D721Med (cell line): ENCODE data around the gene LPAR1.

Experiments used
- DNase-seq: peaks from one replicate; pipeline ENCODE4 v3.0.0; 2011; ENCODE audit warnings: low spot score; ENCODE audit not compliant: insufficient read length
- FAIRE-seq: peaks from 2 replicates; lab custom pipeline; 2011; peaks lifted over from hg19 to GRCh38; lab: Jason Lieb, UNC
- TF ChIP-seq, protein P1 (sequence below): IDR thresholded peaks from 2 replicates; pipeline ENCODE4 v1.5.1; 2012; ENCODE audit warnings: mild to moderate bottlenecking, control low read depth; ENCODE audit not compliant: insufficient read depth; ENCODE audit errors: missing control alignments

LPAR1 gene

DNA sequence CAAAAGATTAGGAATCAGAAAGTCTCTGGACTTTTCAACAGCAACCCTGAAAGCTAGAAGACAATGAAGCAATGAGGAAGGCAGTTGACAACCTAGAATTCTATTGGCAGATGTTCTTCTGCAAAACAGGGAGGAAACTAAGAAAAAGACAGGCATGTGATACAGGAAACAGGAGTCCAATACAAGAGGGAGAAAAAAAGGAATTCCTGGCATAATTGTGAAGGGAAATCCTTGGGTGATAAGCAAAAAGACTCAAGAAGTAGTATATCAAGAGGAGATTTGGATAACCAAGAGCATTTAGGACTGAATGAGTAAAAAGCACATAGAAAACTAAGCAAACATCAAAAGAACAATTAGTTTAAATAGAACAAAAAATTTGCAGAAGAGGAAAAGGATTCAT lies 58.6 kb downstream of the LPAR1 start:
- TF ChIP-seq, protein P1, sequence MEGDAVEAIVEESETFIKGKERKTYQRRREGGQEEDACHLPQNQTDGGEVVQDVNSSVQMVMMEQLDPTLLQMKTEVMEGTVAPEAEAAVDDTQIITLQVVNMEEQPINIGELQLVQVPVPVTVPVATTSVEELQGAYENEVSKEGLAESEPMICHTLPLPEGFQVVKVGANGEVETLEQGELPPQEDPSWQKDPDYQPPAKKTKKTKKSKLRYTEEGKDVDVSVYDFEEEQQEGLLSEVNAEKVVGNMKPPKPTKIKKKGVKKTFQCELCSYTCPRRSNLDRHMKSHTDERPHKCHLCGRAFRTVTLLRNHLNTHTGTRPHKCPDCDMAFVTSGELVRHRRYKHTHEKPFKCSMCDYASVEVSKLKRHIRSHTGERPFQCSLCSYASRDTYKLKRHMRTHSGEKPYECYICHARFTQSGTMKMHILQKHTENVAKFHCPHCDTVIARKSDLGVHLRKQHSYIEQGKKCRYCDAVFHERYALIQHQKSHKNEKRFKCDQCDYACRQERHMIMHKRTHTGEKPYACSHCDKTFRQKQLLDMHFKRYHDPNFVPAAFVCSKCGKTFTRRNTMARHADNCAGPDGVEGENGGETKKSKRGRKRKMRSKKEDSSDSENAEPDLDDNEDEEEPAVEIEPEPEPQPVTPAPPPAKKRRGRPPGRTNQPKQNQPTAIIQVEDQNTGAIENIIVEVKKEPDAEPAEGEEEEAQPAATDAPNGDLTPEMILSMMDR: no peak
- DNase-seq: no peak
- FAIRE-seq: no peak

DNA sequence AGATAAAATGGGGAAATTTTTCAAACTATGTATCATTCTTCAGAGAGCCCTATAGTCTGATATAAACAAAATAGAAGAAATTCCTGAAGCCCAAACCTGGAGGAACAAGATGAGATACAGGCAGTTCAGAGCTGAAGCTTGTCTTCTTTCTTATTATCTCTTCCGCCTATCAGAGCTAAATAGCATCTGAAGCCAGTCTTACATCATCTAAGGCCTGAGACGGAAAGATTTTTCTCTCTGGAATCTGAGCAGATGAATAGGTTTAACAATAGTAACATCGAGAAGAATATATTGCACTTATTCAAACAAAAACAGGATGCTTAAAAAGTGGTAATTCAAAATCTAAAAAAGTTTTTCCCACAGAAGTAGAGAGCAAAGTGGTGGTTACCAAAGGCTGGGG lies 59.8 kb downstream of the LPAR1 start:
- TF ChIP-seq, protein P1: no peak
- FAIRE-seq (no peak), DNase-seq (no peak)

DNA sequence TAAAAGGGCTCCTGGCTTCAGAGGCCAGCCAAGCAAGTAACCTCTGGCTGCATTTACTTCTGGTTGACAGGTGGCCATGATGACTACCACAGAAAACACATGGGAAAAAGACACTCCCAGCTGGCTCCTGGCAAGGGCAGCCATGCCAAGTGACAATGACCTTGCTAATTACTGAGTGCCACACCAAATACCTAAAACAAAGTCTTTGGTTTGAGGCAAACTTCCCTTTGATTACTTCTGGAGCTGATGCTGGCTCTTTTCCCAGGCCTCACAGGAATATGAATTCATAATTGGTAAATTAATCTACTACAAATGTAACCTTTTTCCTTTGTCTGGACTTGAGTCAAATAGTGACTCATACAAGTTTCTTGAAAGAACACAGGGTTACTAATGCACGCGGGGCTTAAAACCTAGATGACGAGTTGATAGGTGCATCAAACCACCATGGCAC lies 61.0 kb downstream of the LPAR1 start:
- no peak for DNase-seq
- no peak for FAIRE-seq
- TF ChIP-seq, protein P1: no peak

DNA sequence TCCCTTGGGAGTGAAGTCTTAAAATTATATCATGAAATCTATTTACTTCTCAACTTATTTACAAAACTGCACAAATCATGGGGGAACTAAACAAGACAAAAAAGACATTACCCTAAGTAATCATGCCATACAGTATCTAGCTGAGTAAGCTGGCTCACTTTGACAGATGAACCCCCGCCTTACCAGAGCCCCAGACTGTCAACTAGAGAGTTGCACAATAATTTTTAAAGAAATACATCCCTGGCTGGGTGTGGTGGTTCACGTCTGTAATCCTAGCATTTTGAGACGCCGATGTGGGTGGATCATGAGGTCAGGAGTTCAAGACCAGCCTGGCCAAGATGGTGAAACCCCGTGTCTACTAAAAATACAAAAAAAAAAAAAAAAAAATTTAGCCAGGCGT lies 62.3 kb downstream of the LPAR1 start:
- DNase-seq (no peak), FAIRE-seq (no peak)
- TF ChIP-seq, protein P1: no peak

DNA sequence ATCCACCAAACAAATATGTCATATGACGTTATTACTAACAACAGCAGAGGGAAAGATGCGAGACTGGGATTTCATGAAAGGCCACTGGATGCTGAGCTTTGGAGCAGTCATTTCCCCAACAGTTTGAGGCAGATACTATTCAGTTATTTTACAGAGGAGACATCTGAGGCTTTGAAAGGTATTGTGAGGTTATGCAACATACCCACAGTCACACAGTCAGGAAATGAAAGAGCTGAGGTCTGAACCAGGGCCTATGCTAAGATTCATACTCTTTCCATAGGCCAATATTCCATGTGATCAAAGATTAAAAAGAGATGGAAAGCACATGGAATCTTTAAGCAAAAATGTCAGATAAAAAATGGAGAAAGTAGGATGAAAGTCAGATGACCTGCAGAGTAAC lies 63.0 kb downstream of the LPAR1 start:
- DNase-seq: no peak
- no peak for FAIRE-seq
- TF ChIP-seq, protein P1: no peak

DNA sequence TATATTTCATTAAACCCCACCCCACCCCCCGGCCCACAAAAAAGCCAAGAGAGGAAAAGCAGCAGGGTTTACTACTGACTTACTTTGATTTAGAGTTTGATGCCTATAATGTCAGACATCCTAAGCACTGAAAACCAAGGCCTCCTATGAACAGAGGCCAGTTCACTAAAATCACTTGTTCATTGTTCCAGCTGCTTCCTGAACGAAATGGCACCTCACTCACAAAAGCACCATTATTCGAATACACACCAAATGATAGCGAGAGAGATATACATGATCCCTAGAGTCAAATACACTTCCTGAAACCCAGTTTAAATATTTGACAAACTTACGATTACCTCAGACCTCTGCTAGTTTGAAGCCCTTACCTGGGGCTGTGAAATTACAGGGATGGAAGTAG lies 66.6 kb downstream of the LPAR1 start:
- TF ChIP-seq, protein P1: no peak
- no peak for DNase-seq
- no peak for FAIRE-seq

DNA sequence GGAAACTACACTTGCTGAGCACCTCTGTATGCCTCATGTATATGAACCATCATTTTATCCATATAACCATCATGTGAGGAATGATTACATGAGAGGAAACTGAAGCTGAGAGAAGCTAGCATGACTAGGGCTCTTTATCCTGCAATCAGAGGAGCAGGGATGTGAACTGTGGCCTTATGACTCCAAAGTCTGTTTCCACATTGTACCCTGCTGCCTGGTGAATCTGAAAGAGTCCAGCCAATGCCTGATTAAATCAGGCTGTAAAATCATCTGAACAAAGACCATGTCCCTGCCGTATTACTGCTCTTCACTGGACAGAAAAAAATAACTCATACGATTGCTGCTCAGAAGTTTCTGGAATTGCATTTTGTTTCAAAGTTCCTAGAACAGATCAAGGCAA lies 67.0 kb downstream of the LPAR1 start:
- no peak for FAIRE-seq
- no peak for DNase-seq
- TF ChIP-seq, protein P1: no peak
